Activated T-helper 9 cell treated with anti-CD3 and anti-CD28 coated beads, Interleukin-2, amount 50 U/mL, for 16 hours (primary cell): ENCODE data around the gene DISC1.
"Not testable (repeated sequence)": the region's sequence is repeated elsewhere in the genome, so short reads cannot be mapped to it uniquely, and the experiment has no call there.

Source experiments
- DNase-seq: peaks from one replicate; pipeline ENCODE4 v3.0.0-alpha.2; 2020; ENCODE audit warnings: low read depth

DISC1 gene

GRCh38 chr1:231733063-231733462, 106.5 kb downstream of the DISC1 start:
- no peak for DNase-seq

- no peak for DNase-seq
Measured at GRCh38 chr1:231733672-231734071, 107.1 kb downstream of the DISC1 start.

- DNase-seq: no peak
Measured at GRCh38 chr1:231734417-231734816, 107.8 kb downstream of the DISC1 start.

- no peak for DNase-seq
Measured at GRCh38 chr1:231735411-231735810, 108.8 kb downstream of the DISC1 start.

- DNase-seq: no peak
Measured at GRCh38 chr1:231735941-231736340, 109.4 kb downstream of the DISC1 start.

- no peak for DNase-seq
Measured at GRCh38 chr1:231736464-231736863, 109.9 kb downstream of the DISC1 start.

- no peak for DNase-seq
Measured at GRCh38 chr1:231738554-231738953, 112.0 kb downstream of the DISC1 start.

- no peak for DNase-seq
Measured at GRCh38 chr1:231743966-231744365, 117.4 kb downstream of the DISC1 start.

- no peak for DNase-seq
Measured at GRCh38 chr1:231748760-231749415, 122.3 kb downstream of the DISC1 start.

- no peak for DNase-seq
Measured at GRCh38 chr1:231750296-231750695, 123.7 kb downstream of the DISC1 start.

GRCh38 chr1:231750818-231751362, 124.3 kb downstream of the DISC1 start:
- DNase-seq: no peak

- no peak for DNase-seq
Measured at GRCh38 chr1:231751415-231751814, 124.8 kb downstream of the DISC1 start.

GRCh38 chr1:231753313-231753712, 126.7 kb downstream of the DISC1 start:
- no peak for DNase-seq

- no peak for DNase-seq
Measured at GRCh38 chr1:231757101-231757404, 130.5 kb downstream of the DISC1 start.

GRCh38 chr1:231757759-231758158, 131.2 kb downstream of the DISC1 start:
- DNase-seq: no peak

GRCh38 chr1:231761252-231761651, 134.7 kb downstream of the DISC1 start:
- DNase-seq: no peak

- DNase-seq: no peak
Measured at GRCh38 chr1:231761747-231762541, 135.4 kb downstream of the DISC1 start.

- DNase-seq: no peak
Measured at GRCh38 chr1:231763456-231763855, 136.9 kb downstream of the DISC1 start.

- DNase-seq: not testable (repeated sequence)
Measured at GRCh38 chr1:231765825-231766224, 139.2 kb downstream of the DISC1 start.

GRCh38 chr1:231767471-231767870, 140.9 kb downstream of the DISC1 start:
- DNase-seq: no peak

- no peak for DNase-seq
Measured at GRCh38 chr1:231768416-231768815, 141.8 kb downstream of the DISC1 start.

- DNase-seq: no peak
Measured at GRCh38 chr1:231770506-231771175, 144.1 kb downstream of the DISC1 start.
